Body of pancreas (tissue), 4 donors: ENCODE measurements around the gene PRKCSH. TPM values are rescaled to one million over a fixed set of nuclear protein-coding genes. Genes with fewer than 3 reads are reported as not detected.
"Not testable (repeated sequence)": the region's sequence is repeated elsewhere in the genome, so short reads cannot be mapped to it uniquely, and the experiment has no call there.

Source experiments
- ATAC-seq: fragments of 150-250 bp; one replicate; pipeline ENCODE4 v1.9.1; 2016
- DNase-seq, 4 donors: peaks; one replicate each; pipeline ENCODE4 v3.0.0-alpha.2; 2019
- H3K27ac ChIP-seq, 4 donors: fragments of 200-600 bp; sonication (generic); 1 replicate in 3 of 4; 2 replicates in 1 of 4; pipeline versions ENCODE4 v1.5.1 to v1.6.1; 2016 to 2019; ENCODE audit warnings: mild to moderate bottlenecking in 1 of 4, mixed read lengths in 1 of 4, moderate library complexity in 1 of 4
- H3K27me3 ChIP-seq, 2 donors: fragments of 200-600 bp; sonication (generic); one replicate each; pipeline ENCODE4 v1.6.0; 2016; ENCODE audit warnings: mild to moderate bottlenecking in 1 of 2
- H3K36me3 ChIP-seq, 2 donors: fragments of 200-600 bp; sonication (generic); replicated peaks in 1 of 2; 2 replicates each; pipeline ENCODE4 v1.5.1; 2016; ENCODE audit warnings: low read depth in 2 of 2; ENCODE audit not compliant: insufficient read depth in 1 of 2
- H3K4me1 ChIP-seq: fragments of 200-600 bp; sonication (generic); one replicate; pipeline ENCODE4 v1.6.0; 2016
- H3K4me3 ChIP-seq, 2 donors: fragments of 200-600 bp; sonication (generic); 1 replicate in 1 of 2; 2 replicates in 1 of 2; pipeline ENCODE4 v1.5.1; 2016 to 2019
- H3K9me3 ChIP-seq, 3 donors: fragments of 200-600 bp; sonication (generic); 1 replicate in 2 of 3; 2 replicates in 1 of 3; pipeline ENCODE4 v1.5.1; 2016
- POLR2A ChIP-seq, 3 donors: fragments of 450-650 bp; IDR thresholded peaks; one replicate each; pipeline ENCODE4 v1.6.1; 2016; ENCODE audit warnings: antibody characterized with exemption in 3 of 3, mild to moderate bottlenecking in 2 of 3
- WGBS, 2 donors: methylation state at CpG; one replicate each; pipeline ENCODE4 v1.1.5; 2017; 5-methylcytosine and 5-hydroxymethylcytosine counted together
- intact Hi-C: fragments of 100-400 bp; cut with DNase I; formaldehyde crosslinking; loops from one replicate; pipeline ENCODE4 v1.15.1; 2023
- total RNA-seq, 2 donors: library from RNA; depleted of rRNA; stranded (reverse); fragments of >200 nt; gene quantifications; one replicate each; pipeline ENCODE4 v1.1.0, GENCODE V29; 2016
- TF ChIP-seq, protein P1 (sequence below), 7 experiments: fragments of 450-650 bp in 4 of 7; fragments of 200-600 bp in 3 of 7; sonication (generic) in 3 of 7; IDR thresholded peaks; one replicate each; pipeline ENCODE4 v1.5.1; 2016 to 2019; ENCODE audit warnings: antibody characterized with exemption in 7 of 7

The PRKCSH gene
- total RNA-seq, 2 donors from 2014 or later = 134 to 194 TPM

DNA sequence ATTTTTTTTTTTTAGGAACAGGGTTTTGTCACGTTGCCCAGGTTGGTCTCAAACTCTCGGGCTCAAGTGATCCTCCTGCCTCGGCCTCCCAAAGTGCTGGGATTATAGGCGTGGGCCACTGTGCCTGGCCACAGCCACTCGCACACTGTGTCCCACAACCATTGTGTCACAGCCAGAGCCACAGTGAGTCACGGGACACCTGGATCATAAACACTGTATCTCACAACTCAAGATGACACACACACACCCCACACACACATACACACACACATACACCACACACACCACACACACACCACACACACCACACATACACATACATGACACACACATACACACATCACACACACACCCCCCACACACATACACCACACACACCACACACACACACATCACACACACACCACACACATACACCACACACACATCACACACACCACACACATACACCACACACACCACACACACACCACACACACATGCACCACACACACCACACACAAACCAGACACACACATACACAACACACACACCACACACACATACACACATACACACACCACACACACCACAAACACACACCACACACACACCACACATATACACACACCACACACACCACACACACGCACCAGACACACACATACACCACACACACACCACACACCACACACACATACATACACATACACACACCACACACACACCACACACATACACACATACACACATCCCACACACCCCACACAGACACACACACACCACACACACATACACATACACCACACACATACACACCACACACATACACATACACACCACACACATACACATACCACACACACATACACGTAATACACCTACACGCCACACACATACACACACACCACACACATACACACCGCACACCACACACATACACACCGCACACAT, 29.2 kb downstream of the PRKCSH start:
- H3K4me3 ChIP-seq = no peak overlapping the region

DNA sequence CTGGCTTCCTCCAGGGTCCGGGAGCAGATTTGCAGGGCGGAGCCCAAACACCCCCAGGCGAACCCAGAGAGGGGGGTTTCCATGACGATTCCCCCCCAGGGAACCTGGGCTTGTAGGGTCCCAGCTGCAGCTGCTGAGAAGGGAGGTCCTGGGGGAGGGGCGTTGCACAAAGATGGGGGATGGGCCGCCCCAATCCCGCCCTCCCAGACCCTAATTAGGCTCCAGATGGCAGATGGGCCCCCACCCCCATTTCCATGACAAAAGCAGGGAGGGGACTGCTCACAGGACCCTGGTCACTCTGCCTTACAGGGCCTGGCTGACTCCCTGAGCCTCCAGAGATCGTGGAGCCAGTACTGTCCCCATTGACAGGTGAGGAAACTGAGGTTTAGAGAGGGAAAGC, 30.2 kb downstream of the PRKCSH start:
- Histone ChIP-seq H3K9me3 (no peaks in the 10 kb centered on the region), H3K27me3 (no peaks in the 10 kb centered on the region), H3K36me3 (no peaks in the 10 kb centered on the region), H3K27ac (no peak overlapping the region), H3K4me1 (no peaks in the 10 kb centered on the region), H3K4me3 (no peak overlapping the region)
- intact Hi-C loops = no loop called here
- TF ChIP-seq, protein P1, sequence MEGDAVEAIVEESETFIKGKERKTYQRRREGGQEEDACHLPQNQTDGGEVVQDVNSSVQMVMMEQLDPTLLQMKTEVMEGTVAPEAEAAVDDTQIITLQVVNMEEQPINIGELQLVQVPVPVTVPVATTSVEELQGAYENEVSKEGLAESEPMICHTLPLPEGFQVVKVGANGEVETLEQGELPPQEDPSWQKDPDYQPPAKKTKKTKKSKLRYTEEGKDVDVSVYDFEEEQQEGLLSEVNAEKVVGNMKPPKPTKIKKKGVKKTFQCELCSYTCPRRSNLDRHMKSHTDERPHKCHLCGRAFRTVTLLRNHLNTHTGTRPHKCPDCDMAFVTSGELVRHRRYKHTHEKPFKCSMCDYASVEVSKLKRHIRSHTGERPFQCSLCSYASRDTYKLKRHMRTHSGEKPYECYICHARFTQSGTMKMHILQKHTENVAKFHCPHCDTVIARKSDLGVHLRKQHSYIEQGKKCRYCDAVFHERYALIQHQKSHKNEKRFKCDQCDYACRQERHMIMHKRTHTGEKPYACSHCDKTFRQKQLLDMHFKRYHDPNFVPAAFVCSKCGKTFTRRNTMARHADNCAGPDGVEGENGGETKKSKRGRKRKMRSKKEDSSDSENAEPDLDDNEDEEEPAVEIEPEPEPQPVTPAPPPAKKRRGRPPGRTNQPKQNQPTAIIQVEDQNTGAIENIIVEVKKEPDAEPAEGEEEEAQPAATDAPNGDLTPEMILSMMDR (IDR thresholded peaks at IDR 0.05) = no peak
- no peak for TF ChIP-seq POLR2A (IDR thresholded peaks at IDR 0.05)
- WGBS, 2 donors = 25% methylated on average over 7 of the region's 8 CpGs; no CpG with 5 or more reads in 1 of the 2 donors
- ATAC-seq (no peak), DNase-seq (no peak)

More for the DNA sequence above, 29.2 kb downstream of the PRKCSH start:
- Histone ChIP-seq H3K27me3 (no peaks in the 10 kb centered on the region), H3K4me1 (no peaks in the 10 kb centered on the region), H3K9me3 (no peaks in the 10 kb centered on the region), H3K36me3 (no peaks in the 10 kb centered on the region), H3K27ac (no peak overlapping the region)
- WGBS, 2 donors = 74 to 76% methylated on average over 7 to 11 of the region's 11 CpGs
- intact Hi-C loops = no loop called here
- TF ChIP-seq, protein P1 (IDR thresholded peaks at IDR 0.05) = no peak
- no peak for TF ChIP-seq POLR2A (IDR thresholded peaks at IDR 0.05)
- ATAC-seq = no peak
- DNase-seq = no peak

DNA sequence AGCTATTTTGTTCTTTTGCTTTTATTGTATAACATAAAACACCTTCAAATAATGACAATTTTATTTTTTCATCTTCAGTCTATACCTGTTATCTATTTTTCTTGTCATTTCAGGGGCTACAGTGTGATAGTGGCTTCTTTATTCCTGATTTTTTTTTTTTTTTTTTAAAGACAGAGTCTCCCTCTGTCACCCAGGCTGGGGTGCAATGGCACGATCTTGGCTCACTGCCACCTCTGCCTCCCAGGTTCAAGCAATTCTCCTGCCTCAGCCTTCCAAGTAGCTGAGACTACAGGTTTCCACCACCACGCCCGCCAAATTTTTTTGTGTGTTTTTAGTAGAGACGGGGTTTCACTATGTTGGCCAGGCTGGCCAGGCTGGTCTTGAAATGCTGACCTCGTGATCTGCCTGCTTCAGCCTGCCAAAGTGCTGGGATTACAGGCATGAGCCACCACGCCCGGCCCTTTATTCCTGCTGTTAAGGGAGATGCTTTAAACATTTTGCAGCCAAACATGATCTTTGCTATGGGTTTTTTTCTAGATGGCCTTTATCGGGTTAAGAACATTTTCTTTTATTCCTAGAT, 32.9 kb downstream of the PRKCSH start:
- DNase-seq, H3K27ac ChIP-seq, intact Hi-C loops, H3K4me3 ChIP-seq, H3K4me1 ChIP-seq, H3K9me3 ChIP-seq, H3K27me3 ChIP-seq, ATAC-seq, H3K36me3 ChIP-seq: not testable (repeated sequence)
- 59 to 64% methylated on average over 8 of the region's 8 CpGs for WGBS, 2 donors

DNA sequence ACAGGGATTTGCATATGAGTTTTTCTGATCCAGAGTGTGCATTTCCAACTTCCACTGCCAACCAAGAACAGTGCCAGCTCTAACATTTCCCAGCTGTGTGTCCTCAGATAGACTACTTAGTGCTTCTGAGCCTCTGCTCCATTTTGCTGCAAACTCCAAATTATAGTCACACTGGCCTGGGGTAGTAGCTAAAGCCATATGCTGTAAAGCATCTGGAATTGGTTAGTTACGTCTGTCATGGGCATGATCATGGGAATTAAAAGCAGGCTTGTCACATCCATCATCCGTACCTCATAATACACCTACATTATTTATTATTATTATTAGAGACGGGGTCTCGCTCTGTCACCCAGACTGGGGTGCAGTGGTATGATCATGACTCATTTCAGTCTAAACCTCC, 38.3 kb downstream of the PRKCSH start:
- no peaks in the 10 kb centered on the region for H3K36me3 ChIP-seq
- no peak for TF ChIP-seq POLR2A (IDR thresholded peaks at IDR 0.05)
- TF ChIP-seq, protein P1 (IDR thresholded peaks at IDR 0.05) = no peak
- intact Hi-C loops = no loop called here
- WGBS, 2 donors = 88 to 91% methylated on average over 4 of the region's 4 CpGs
- H3K27me3 ChIP-seq = no peaks in the 10 kb centered on the region
- H3K27ac ChIP-seq = no peak overlapping the region
- no peak for DNase-seq
- no peaks in the 10 kb centered on the region for H3K4me1 ChIP-seq
- no peaks in the 10 kb centered on the region for H3K9me3 ChIP-seq
- no peak overlapping the region for H3K4me3 ChIP-seq
- ATAC-seq = no peak

DNA sequence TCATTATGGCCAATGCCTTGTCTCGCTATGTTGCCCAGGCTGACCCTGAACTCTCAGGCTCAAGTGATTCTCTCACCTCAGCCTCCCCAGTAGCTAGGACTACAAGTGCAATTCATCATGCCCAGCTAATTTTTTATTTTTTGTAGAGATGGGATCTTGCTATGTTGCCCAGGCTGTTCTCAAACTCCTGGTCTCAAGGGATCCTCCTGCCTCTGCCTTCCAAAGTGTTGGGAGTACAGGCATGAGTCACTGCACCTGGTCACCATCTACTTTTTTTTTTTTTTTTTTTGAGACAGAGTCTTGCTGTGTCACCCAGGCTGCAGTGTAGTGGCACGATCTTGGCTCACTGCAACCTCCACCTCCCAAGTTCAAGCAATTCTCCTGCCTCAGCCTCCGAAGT, 39.9 kb downstream of the PRKCSH start:
- H3K4me3 ChIP-seq, H3K9me3 ChIP-seq, H3K27me3 ChIP-seq, intact Hi-C loops, H3K27ac ChIP-seq, DNase-seq, ATAC-seq, H3K36me3 ChIP-seq: not testable (repeated sequence)
- H3K4me1 ChIP-seq = peaks cover 13% of the 10 kb centered on the region
- WGBS, 2 donors = 85 to 96% methylated on average over 3 of the region's 3 CpGs
